Adrenal gland (tissue), 5 donors: ENCODE results near the gene LEUTX.
"Not testable (repeated sequence)": the region's sequence is repeated elsewhere in the genome, so short reads cannot be mapped to it uniquely, and the experiment has no call there.

Experiments used
- CTCF ChIP-seq, 6 experiments: fragments of 450-650 bp in 4 of 6; fragments of 200-600 bp in 2 of 6; sonication (generic) in 1 of 6; IDR thresholded peaks; 1 replicate in 5 of 6; 2 replicates in 1 of 6; pipeline versions ENCODE4 v1.5.1 to v1.8.0; 2016 to 2021; ENCODE audit warnings: antibody characterized with exemption in 6 of 6, mild to moderate bottlenecking in 2 of 6, moderate library complexity in 1 of 6
- POLR2A ChIP-seq, 2 donors: fragments of 450-650 bp; IDR thresholded peaks; one replicate each; pipeline ENCODE4 v1.6.1; 2017; ENCODE audit warnings: antibody characterized with exemption in 2 of 2, mild to moderate bottlenecking in 2 of 2, moderate library complexity in 1 of 2
- donor health status: DM: no; HTN: no; CAD: no.

- TF ChIP-seq CTCF, POLR2A (IDR thresholded peaks at IDR 0.05): not testable (repeated sequence)
Observed at GRCh38 chr19:39761851-39762250, 16.8 kb upstream of the LEUTX start.
